Neural progenitor cell (in vitro differentiated cells): ENCODE results near the gene PLTP. TPM values are rescaled to one million over a fixed set of nuclear protein-coding genes. Genes with fewer than 3 reads are reported as not detected.

ENCODE experiments used
- DNase-seq: peaks from one replicate; pipeline ENCODE4 v3.0.0-alpha.2; 2016; ENCODE audit warnings: low spot score
- H2AFZ ChIP-seq: fragments of 200-600 bp; sonication (generic); replicated peaks from 2 replicates; pipeline ENCODE4 v1.6.1; 2016; ENCODE audit warnings: antibody characterized with exemption
- H3F3A ChIP-seq: fragments of 200-600 bp; sonication (generic); 2 replicates; pipeline ENCODE4 v1.6.1; 2016; ENCODE audit warnings: antibody characterized with exemption, low read depth
- H3K27ac ChIP-seq: fragments of 200-600 bp; sonication (generic); 2 replicates; pipeline ENCODE4 v1.5.1; 2016; ENCODE audit warnings: mild to moderate bottlenecking
- H3K27me3 ChIP-seq: fragments of 200-600 bp; sonication (generic); 2 replicates; pipeline ENCODE4 v1.6.1; 2016; ENCODE audit warnings: mild to moderate bottlenecking, moderate library complexity
- H3K36me3 ChIP-seq: fragments of 200-600 bp; sonication (generic); 2 replicates; pipeline ENCODE4 v1.5.1; 2016
- H3K4me1 ChIP-seq: fragments of 200-600 bp; sonication (generic); 2 replicates; pipeline ENCODE4 v1.6.1; 2016; ENCODE audit warnings: mixed run types
- H3K4me2 ChIP-seq: fragments of 200-600 bp; sonication (generic); 2 replicates; pipeline ENCODE4 v1.6.1; 2016
- H3K4me3 ChIP-seq: fragments of 200-600 bp; sonication (generic); 2 replicates; pipeline ENCODE4 v1.5.1; 2016
- H3K79me2 ChIP-seq: fragments of 200-600 bp; sonication (generic); 2 replicates; pipeline ENCODE4 v1.6.1; 2016; ENCODE audit warnings: low read depth
- H3K9ac ChIP-seq: fragments of 200-600 bp; sonication (generic); 2 replicates; pipeline ENCODE4 v1.6.1; 2016
- H3K9me3 ChIP-seq: fragments of 200-600 bp; sonication (generic); 2 replicates; pipeline ENCODE4 v1.5.1; 2016; ENCODE audit warnings: low read depth
- H4K20me1 ChIP-seq: fragments of 200-600 bp; sonication (generic); 2 replicates; pipeline ENCODE4 v1.6.1; 2016; ENCODE audit warnings: low read depth
- H3K27ac Mint-ChIP-seq: 3 replicates; pipeline ENCODE4 v1.8.0; 2021; ENCODE audit warnings: mixed read lengths
- H3K27me3 Mint-ChIP-seq: 2 replicates; pipeline ENCODE4 v1.8.0; 2022; ENCODE audit warnings: low read depth, mild to moderate bottlenecking, inconsistent platforms, moderate library complexity, mixed read lengths; ENCODE audit not compliant: insufficient read depth
- H3K36me3 Mint-ChIP-seq: 3 replicates; pipeline ENCODE4 v1.8.0; 2021; ENCODE audit warnings: mixed read lengths
- H3K4me1 Mint-ChIP-seq: 3 replicates; pipeline ENCODE4 v1.8.0; 2021; ENCODE audit warnings: mixed read lengths
- H3K4me3 Mint-ChIP-seq: 3 replicates; pipeline ENCODE4 v1.8.0; 2021; ENCODE audit warnings: mild to moderate bottlenecking, moderate library complexity, mixed read lengths
- H3K9me3 Mint-ChIP-seq: 3 replicates; pipeline ENCODE4 v1.8.0; 2020; ENCODE audit warnings: mixed read lengths
- EZH2 ChIP-seq: fragments of 200-600 bp; sonication (generic); IDR thresholded peaks from 2 replicates; pipeline ENCODE4 v1.6.1; 2017; ENCODE audit warnings: antibody characterized with exemption, mild to moderate bottlenecking, moderate library complexity
- EZH2phosphoT487 ChIP-seq: fragments of 200-600 bp; sonication (generic); IDR thresholded peaks from 2 replicates; pipeline ENCODE4 v1.6.1; 2017; ENCODE audit warnings: antibody characterized with exemption
- total RNA-seq: library from RNA; depleted of rRNA; stranded (reverse); fragments of >200 nt; gene quantifications from 2 replicates; pipeline ENCODE4 v1.2.3, GENCODE V29; 2015; ENCODE audit warnings: low replicate concordance
- TF ChIP-seq, protein P1 (sequence below): fragments of 200-600 bp; sonication (generic); IDR thresholded peaks from 2 replicates; pipeline ENCODE4 v1.5.1; 2017; ENCODE audit warnings: antibody characterized with exemption, mild to moderate bottlenecking

PLTP gene, protein sequence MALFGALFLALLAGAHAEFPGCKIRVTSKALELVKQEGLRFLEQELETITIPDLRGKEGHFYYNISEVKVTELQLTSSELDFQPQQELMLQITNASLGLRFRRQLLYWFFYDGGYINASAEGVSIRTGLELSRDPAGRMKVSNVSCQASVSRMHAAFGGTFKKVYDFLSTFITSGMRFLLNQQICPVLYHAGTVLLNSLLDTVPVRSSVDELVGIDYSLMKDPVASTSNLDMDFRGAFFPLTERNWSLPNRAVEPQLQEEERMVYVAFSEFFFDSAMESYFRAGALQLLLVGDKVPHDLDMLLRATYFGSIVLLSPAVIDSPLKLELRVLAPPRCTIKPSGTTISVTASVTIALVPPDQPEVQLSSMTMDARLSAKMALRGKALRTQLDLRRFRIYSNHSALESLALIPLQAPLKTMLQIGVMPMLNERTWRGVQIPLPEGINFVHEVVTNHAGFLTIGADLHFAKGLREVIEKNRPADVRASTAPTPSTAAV
- total RNA-seq, result 22.3 and 54.4 TPM in 2 replicates

GRCh38 chr20:45911486-45912343 is at the start of gene PLTP:
Gene PLTP, minus strand, starts transcription at chr20:45912155. Its CDS starts 703 bp downstream, at chr20:45911452.
- Histone ChIP-seq H3K27ac (no peak within 1 kb of the TSS), H3K27me3 (peaks cover 4% of the 10 kb centered on the region), H4K20me1 (no peaks in the 10 kb centered on the region), H3K4me2 (peak within 1 kb of the TSS; percentile 88), H3K4me1 (peaks cover 5% of the 10 kb centered on the region), H3K9ac (no peak within 1 kb of the TSS), H3K36me3 (no peaks in the 10 kb centered on the region), H3K79me2 (peaks cover 7% of the 10 kb centered on the region), H3F3A (peaks cover 9% of the 10 kb centered on the region), H2AFZ (peak within 1 kb of the TSS; percentile 48), H3K4me3 (peak within 1 kb of the TSS; percentile 68), H3K9me3 (no peaks in the 10 kb centered on the region)
- Mint-ChIP-seq H3K36me3 (peaks cover 10% of the 10 kb centered on the region), H3K27me3 (peaks cover 3% of the 10 kb centered on the region), H3K27ac (peak within 1 kb of the TSS; percentile 95), H3K4me3 (peak within 1 kb of the TSS; percentile 92), H3K4me1 (peaks cover 28% of the 10 kb centered on the region), H3K9me3 (no peaks in the 10 kb centered on the region)
- TF ChIP-seq EZH2phosphoT487, result no peak
- TF ChIP-seq, protein P1, sequence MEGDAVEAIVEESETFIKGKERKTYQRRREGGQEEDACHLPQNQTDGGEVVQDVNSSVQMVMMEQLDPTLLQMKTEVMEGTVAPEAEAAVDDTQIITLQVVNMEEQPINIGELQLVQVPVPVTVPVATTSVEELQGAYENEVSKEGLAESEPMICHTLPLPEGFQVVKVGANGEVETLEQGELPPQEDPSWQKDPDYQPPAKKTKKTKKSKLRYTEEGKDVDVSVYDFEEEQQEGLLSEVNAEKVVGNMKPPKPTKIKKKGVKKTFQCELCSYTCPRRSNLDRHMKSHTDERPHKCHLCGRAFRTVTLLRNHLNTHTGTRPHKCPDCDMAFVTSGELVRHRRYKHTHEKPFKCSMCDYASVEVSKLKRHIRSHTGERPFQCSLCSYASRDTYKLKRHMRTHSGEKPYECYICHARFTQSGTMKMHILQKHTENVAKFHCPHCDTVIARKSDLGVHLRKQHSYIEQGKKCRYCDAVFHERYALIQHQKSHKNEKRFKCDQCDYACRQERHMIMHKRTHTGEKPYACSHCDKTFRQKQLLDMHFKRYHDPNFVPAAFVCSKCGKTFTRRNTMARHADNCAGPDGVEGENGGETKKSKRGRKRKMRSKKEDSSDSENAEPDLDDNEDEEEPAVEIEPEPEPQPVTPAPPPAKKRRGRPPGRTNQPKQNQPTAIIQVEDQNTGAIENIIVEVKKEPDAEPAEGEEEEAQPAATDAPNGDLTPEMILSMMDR, result no peak
- TF ChIP-seq EZH2, result no peak
- peak; percentile 89 for DNase-seq

DNA sequence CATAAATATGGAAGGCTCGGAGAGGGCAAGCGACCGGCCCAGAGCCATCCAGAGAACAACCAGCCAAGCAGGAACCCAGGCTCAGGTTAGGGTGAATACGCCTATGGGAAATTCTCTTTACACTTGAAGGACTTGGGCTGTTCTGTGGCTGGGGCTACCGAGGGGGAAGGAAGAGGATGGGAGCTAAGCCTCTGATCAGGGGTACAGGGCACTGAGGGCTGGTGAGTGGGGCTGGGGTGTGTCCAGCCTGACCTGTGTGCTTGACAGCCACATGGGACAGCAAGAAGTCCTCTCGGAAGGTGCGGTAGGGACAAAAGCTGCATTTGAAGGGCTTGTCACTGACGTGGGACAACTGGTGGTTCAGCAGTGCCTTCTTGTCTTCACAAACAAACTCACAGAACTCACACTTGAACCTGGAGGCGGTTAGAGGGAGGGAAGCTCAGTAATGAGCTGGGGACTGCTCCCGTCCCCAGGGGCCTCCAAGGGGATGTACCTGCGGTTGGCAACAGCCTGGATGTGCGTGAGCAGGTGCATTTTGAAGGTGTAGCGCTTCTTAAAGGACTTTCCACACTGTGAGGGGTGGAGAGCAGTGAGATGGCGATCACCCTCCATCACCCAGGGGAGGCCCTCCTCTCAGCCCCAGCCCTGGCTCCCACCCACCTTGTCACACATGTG is 48.1 kb upstream of the PLTP start:
- Histone ChIP-seq H3K4me3 (no peak overlapping the region), H3K9ac (no peak overlapping the region), H3K9me3 (no peaks in the 10 kb centered on the region), H3K4me2 (no peak overlapping the region), H3K36me3 (no peaks in the 10 kb centered on the region), H2AFZ (no peak overlapping the region), H3F3A (no peaks in the 10 kb centered on the region), H3K79me2 (no peaks in the 10 kb centered on the region), H3K27ac (no peak overlapping the region), H3K4me1 (no peaks in the 10 kb centered on the region), H3K27me3 (no peaks in the 10 kb centered on the region), H4K20me1 (no peaks in the 10 kb centered on the region)
- no peaks in the 10 kb centered on the region for H3K4me1 Mint-ChIP-seq
- H3K36me3 Mint-ChIP-seq, result peaks cover 13% of the 10 kb centered on the region
- H3K27ac Mint-ChIP-seq, result peak overlapping the region; percentile 87
- TF ChIP-seq, protein P1, result no peak
- TF ChIP-seq EZH2phosphoT487, result no peak
- TF ChIP-seq EZH2, result no peak
- DNase-seq, result no peak
- no peaks in the 10 kb centered on the region for H3K9me3 Mint-ChIP-seq
- H3K27me3 Mint-ChIP-seq, result peaks cover 3% of the 10 kb centered on the region
- H3K4me3 Mint-ChIP-seq, result no peak overlapping the region

GRCh38 chr20:45959126-45959525 is 47.2 kb upstream of the PLTP start:
- no peaks in the 10 kb centered on the region for H3K4me1 Mint-ChIP-seq
- H3K27ac Mint-ChIP-seq, result no peak overlapping the region
- peaks cover 3% of the 10 kb centered on the region for H3K27me3 Mint-ChIP-seq
- TF ChIP-seq, protein P1, result no peak
- no peak for TF ChIP-seq EZH2
- TF ChIP-seq EZH2phosphoT487, result no peak
- no peak overlapping the region for H3K4me3 Mint-ChIP-seq
- no peaks in the 10 kb centered on the region for H3K36me3 ChIP-seq
- no peaks in the 10 kb centered on the region for H3K9me3 ChIP-seq
- no peak overlapping the region for H3K4me2 ChIP-seq
- H3K27ac ChIP-seq, result no peak overlapping the region
- no peaks in the 10 kb centered on the region for H3F3A ChIP-seq
- H4K20me1 ChIP-seq, result no peaks in the 10 kb centered on the region
- no peak overlapping the region for H3K9ac ChIP-seq
- DNase-seq, result no peak
- H3K27me3 ChIP-seq, result no peaks in the 10 kb centered on the region
- H3K9me3 Mint-ChIP-seq, result no peaks in the 10 kb centered on the region
- H3K36me3 Mint-ChIP-seq, result peaks cover 13% of the 10 kb centered on the region
- H3K4me1 ChIP-seq, result no peaks in the 10 kb centered on the region
- H3K79me2 ChIP-seq, result no peaks in the 10 kb centered on the region
- H2AFZ ChIP-seq, result no peak overlapping the region
- H3K4me3 ChIP-seq, result no peak overlapping the region
